Large intestine (tissue), 3 donors: Measurements from ENCODE around the gene RFC1. TPM values are rescaled to one million over a fixed set of nuclear protein-coding genes. Genes with fewer than 3 reads are reported as not detected.
"Not testable (repeated sequence)": the region's sequence is repeated elsewhere in the genome, so short reads cannot be mapped to it uniquely, and the experiment has no call there.

Experiments
- DNase-seq, 2 donors: peaks; one replicate each; pipeline versions ENCODE4 v3.0.0 to v3.0.0-alpha.2; 2013
- H3K27ac ChIP-seq: one replicate; pipeline ENCODE4 v1.5.1; 2013; ENCODE audit warnings: low read length
- H3K27me3 ChIP-seq: 2 replicates; pipeline ENCODE4 v1.6.1; 2013; ENCODE audit warnings: low read length; ENCODE audit not compliant: control insufficient read depth, insufficient read depth
- H3K36me3 ChIP-seq: 2 replicates; pipeline ENCODE4 v1.6.1; 2013; ENCODE audit warnings: low read length; ENCODE audit not compliant: control insufficient read depth, insufficient read depth
- H3K4me1 ChIP-seq: one replicate; pipeline ENCODE4 v1.6.1; 2013; ENCODE audit warnings: low read length; ENCODE audit not compliant: control insufficient read depth, insufficient read depth
- H3K4me3 ChIP-seq: one replicate; pipeline ENCODE4 v1.5.1; 2013; ENCODE audit warnings: low read length
- H3K9me3 ChIP-seq: one replicate; pipeline ENCODE4 v1.6.1; 2013; ENCODE audit warnings: mild to moderate bottlenecking, low read depth, low read length, moderate library complexity; ENCODE audit not compliant: control insufficient read depth
- WGBS: methylation state at CpG from one replicate; pipeline ENCODE4 v1.1.5; 2013; ENCODE audit warnings: low lambda C conversion rate; ENCODE audit not compliant: insufficient coverage; 5-methylcytosine and 5-hydroxymethylcytosine counted together
- polyA plus RNA-seq: library from polyadenylated mRNA; unstranded; fragments of 120-200 nt; gene quantifications from one replicate; pipeline ENCODE4 v1.2.1, GENCODE V29; 2013

The RFC1 gene
- polyA plus RNA-seq, 1 donor, result 40.8 TPM

GRCh38 chr4:39394706-39395105 lies 28.5 kb upstream of the RFC1 start:
- Histone ChIP-seq H3K9me3 (no peaks in the 10 kb centered on the region), H3K27me3 (no peaks in the 10 kb centered on the region), H3K27ac (no peak overlapping the region), H3K36me3 (no peaks in the 10 kb centered on the region), H3K4me3 (no peak overlapping the region), H3K4me1 (no peaks in the 10 kb centered on the region)
- DNase-seq, result no peak
- WGBS, result no CpG with 5 or more reads among the region's 3 CpGs

DNA sequence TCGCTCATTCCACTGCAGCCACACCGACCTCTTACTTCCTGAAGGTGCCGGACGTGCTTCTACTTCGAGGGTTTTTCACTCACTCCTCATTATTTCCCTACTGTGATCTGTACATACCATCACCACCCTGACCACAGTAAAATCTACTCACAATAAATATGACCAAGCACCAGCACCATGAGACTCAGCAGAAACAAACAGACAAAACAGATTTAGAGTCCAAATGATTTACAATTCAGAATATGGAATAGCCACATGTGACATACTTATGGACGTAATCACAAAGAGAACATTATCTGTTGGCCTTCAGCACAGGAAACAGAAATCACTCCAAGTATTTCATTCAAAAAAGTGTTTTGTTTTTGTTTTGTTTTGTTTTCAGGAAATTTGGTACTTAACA lies 24.4 kb upstream of the RFC1 start:
- 69% methylated on average over 6 of the region's 6 CpGs for WGBS
- no peaks in the 10 kb centered on the region for H3K36me3 ChIP-seq
- H3K9me3 ChIP-seq, result no peaks in the 10 kb centered on the region
- DNase-seq, result no peak
- no peaks in the 10 kb centered on the region for H3K27me3 ChIP-seq
- H3K4me3 ChIP-seq, result no peak overlapping the region
- H3K4me1 ChIP-seq, result no peaks in the 10 kb centered on the region
- H3K27ac ChIP-seq, result no peak overlapping the region

- Histone ChIP-seq H3K27me3 (no peaks in the 10 kb centered on the region), H3K4me1 (no peaks in the 10 kb centered on the region), H3K9me3 (no peaks in the 10 kb centered on the region), H3K36me3 (no peaks in the 10 kb centered on the region), H3K4me3 (no peak overlapping the region), H3K27ac (no peak overlapping the region)
- WGBS, result no CpG with 5 or more reads among the region's 11 CpGs
- no peak for DNase-seq
Observed at GRCh38 chr4:39384563-39384962, 18.4 kb upstream of the RFC1 start.

DNA sequence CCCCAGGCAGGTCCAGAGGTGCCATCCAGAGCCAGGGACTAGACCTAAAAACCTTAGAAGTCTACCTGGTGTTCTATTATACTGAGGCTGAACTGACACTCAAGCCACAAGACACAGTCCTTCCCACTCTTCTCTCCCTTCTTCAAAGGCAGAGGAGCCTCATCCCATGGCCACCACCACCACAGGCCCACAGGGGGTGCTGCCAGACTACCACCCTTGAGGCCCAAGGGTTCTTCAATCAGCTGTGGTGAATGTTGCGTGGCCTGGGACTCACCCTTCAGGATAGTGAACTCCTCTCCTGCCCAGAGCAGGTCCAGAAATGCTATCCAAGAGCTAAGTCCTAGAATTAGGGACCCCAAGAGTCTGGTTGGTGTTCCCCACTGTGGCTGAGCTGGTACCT lies 17.5 kb upstream of the RFC1 start:
- Histone ChIP-seq H3K36me3 (no peaks in the 10 kb centered on the region), H3K27me3 (no peaks in the 10 kb centered on the region), H3K4me3 (no peak overlapping the region), H3K9me3 (no peaks in the 10 kb centered on the region), H3K27ac (no peak overlapping the region), H3K4me1 (no peaks in the 10 kb centered on the region)
- peak in 1 of 2 donors; percentile 16 for DNase-seq
- WGBS, result no CpG with 5 or more reads among the region's 1 CpG

DNA sequence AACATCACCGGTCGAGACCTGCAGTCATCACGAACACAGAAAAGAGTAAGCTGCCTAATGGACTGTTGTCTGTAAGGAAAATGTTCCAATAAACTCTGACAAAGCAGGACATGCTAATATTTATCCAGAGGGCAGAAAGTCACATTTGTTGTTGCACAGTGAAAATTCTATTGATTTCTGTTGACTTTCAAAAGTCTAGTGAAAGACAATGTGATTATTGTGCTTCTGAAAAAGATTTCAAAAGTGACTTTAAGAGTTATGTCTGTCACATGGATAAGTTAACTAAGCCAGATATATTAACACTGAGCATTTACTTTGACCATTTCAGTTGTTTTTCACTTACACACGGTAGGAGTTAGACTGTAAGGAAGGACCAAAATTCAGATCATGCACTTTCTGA lies 9.3 kb upstream of the RFC1 start:
- H3K36me3 ChIP-seq, result no peaks in the 10 kb centered on the region
- no peak for DNase-seq
- H3K4me1 ChIP-seq, result no peaks in the 10 kb centered on the region
- peaks cover 3% of the 10 kb centered on the region for H3K9me3 ChIP-seq
- H3K27ac ChIP-seq, result no peak overlapping the region
- no peaks in the 10 kb centered on the region for H3K27me3 ChIP-seq
- no peak overlapping the region for H3K4me3 ChIP-seq
- WGBS, result no CpG with 5 or more reads among the region's 4 CpGs

GRCh38 chr4:39371209-39371608 lies 5.0 kb upstream of the RFC1 start:
- not testable (repeated sequence) for H3K4me3 ChIP-seq, H3K27ac ChIP-seq, H3K36me3 ChIP-seq, H3K27me3 ChIP-seq, H3K9me3 ChIP-seq, DNase-seq, H3K4me1 ChIP-seq
- no CpG with 5 or more reads among the region's 6 CpGs for WGBS

DNA sequence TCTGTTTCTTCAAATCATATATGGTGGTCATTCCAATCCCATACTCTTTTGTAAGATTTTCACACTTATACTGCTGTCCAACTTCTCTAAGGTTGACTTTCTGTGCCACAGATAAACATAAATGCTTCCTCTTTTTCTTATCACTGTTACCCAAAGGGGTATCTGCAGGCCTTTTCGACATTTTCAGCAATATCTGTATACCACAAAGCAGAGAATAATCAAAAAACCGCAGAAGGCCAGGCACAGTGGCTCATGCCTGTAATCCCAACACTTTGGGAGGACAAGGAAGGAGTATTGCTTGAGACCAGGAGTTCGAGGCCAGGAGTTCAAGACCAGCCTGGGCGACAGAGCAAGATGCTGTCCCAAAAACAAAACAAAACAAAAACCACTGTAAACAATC lies 3.1 kb upstream of the RFC1 start:
- H3K9me3 ChIP-seq, result peaks cover 3% of the 10 kb centered on the region
- H3K27me3 ChIP-seq, result no peaks in the 10 kb centered on the region
- no peaks in the 10 kb centered on the region for H3K4me1 ChIP-seq
- no peak overlapping the region for H3K27ac ChIP-seq
- DNase-seq, result no peak
- 80% methylated on average over 2 of the region's 4 CpGs for WGBS
- H3K36me3 ChIP-seq, result no peaks in the 10 kb centered on the region
- no peak overlapping the region for H3K4me3 ChIP-seq

DNA sequence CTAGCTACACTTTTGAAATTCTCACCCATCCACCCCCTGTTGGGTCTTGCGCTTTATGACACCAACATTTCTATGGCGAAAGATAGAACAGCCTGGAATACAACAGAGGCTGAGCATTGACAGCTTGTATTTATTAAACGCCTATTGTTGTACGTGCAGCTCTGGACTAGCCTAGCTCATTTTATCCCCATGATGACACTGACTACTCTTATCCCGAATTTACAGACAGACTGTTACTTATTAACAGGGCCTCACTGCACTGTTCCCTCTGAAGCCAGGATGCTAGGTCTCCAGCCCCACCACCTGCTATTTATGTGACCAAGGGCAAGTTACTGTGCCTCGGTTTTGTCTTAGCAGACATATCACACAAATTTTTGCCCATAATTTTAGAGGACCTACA lies 1.0 kb upstream of the RFC1 start:
- H3K36me3 ChIP-seq, result no peaks in the 10 kb centered on the region
- H3K27me3 ChIP-seq, result no peaks in the 10 kb centered on the region
- no peak overlapping the region for H3K27ac ChIP-seq
- no peak for DNase-seq
- H3K4me3 ChIP-seq, result no peak overlapping the region
- no peaks in the 10 kb centered on the region for H3K4me1 ChIP-seq
- 70% methylated on average over 2 of the region's 6 CpGs for WGBS
- H3K9me3 ChIP-seq, result peaks cover 3% of the 10 kb centered on the region

DNA sequence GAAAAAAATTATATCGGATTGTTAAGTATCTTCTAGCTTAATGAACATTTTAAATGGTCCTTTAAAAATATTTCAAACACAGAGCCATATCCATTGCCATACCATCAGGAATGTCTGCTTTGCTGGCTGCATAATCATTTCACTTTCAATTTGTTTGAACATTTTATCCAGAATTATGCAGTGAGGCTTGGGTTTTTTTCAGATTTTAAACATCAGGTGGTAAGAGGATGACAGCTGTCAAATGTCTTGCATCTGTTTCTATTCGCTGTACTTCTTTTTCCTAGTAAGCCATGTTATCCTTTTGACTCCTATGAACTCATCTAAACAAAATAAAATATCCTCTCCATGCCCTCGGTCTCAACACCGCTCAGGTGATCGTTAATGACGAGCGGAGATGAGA lies 802 bp downstream of the RFC1 start:
- no CpG with 5 or more reads among the region's 7 CpGs for WGBS
- H3K4me1 ChIP-seq, result no peaks in the 10 kb centered on the region
- no peaks in the 10 kb centered on the region for H3K36me3 ChIP-seq
- H3K27ac ChIP-seq, result peak overlapping the region; percentile 86
- H3K4me3 ChIP-seq, result peak overlapping the region; percentile 93
- no peaks in the 10 kb centered on the region for H3K9me3 ChIP-seq
- no peaks in the 10 kb centered on the region for H3K27me3 ChIP-seq
- no peak for DNase-seq

DNA sequence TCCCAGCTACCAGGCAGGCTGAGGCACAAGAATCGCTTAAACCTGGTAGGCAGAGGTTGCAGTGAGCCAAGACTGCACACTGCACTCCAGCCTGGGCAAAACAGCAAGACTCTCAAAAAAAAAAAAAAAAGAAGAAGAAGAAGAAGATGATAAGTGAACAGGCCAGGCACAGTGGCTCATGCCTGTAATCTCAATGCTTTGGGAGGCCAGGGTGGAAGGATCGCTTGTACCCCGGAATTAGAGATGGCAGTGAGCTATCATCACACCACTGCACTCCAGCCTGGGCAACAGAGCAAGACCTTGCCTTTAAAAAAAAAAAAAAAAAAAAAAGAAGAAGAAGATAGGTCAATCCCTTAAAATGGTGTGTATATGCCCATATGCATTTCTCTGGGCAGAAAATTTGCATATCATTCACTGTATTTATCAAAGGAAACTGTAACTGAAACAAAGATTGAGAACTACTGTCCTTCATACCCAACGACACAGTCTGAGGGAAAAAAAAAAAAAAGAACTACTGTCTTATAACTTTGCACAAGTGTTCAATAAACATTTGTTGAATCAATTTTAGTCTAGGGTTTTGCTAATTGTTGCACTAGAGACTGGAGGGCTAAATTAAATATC lies 2.3 kb downstream of the RFC1 start:
- Histone ChIP-seq H3K4me3 (no peak overlapping the region), H3K27me3 (no peaks in the 10 kb centered on the region), H3K36me3 (no peaks in the 10 kb centered on the region), H3K9me3 (no peaks in the 10 kb centered on the region), H3K27ac (no peak overlapping the region), H3K4me1 (no peaks in the 10 kb centered on the region)
- no CpG with 5 or more reads among the region's 4 CpGs for WGBS
- DNase-seq, result no peak

- no peak overlapping the region for H3K27ac ChIP-seq
- H3K9me3 ChIP-seq, result no peaks in the 10 kb centered on the region
- H3K27me3 ChIP-seq, result no peaks in the 10 kb centered on the region
- H3K36me3 ChIP-seq, result no peaks in the 10 kb centered on the region
- H3K4me1 ChIP-seq, result no peaks in the 10 kb centered on the region
- no peak for DNase-seq
- no peak overlapping the region for H3K4me3 ChIP-seq
- 83% methylated on average over 2 of the region's 3 CpGs for WGBS
Observed at GRCh38 chr4:39362827-39363226, 3.3 kb downstream of the RFC1 start.
